ENCODE data around the gene INAFM2.

- TF ChIP-seq POLR2AphosphoS5 (IDR thresholded peaks at IDR 0.05; ENCODE audit: low read depth, low read length) (no peak), REST (IDR thresholded peaks at IDR 0.05; ENCODE audit: insufficient read depth in 1 of 2, low read depth in 2 of 2, low read length in 2 of 2) (no peak), TAF1 (IDR thresholded peaks at IDR 0.05; ENCODE audit: borderline replicate concordance, insufficient read depth, low read length) (no peak), SIN3A (IDR thresholded peaks at IDR 0.05; ENCODE audit: borderline replicate concordance, insufficient read depth, low read length) (no peak)
Observed at GRCh38 chr15:40295877-40296560, 27.5 kb upstream of the INAFM2 start.
